HG02798 (cell line): ENCODE data around the gene GEMIN7.

Source experiments
- ATAC-seq: cut with Tn5 transposase; IDR thresholded peaks from one replicate; pipeline ENCODE4 v1.9.1; 2021; ENCODE audit warnings: mild to moderate bottlenecking; ENCODE audit not compliant: unreplicated experiment, poor library complexity

The GEMIN7 gene

GRCh38 chr19:45082170-45082569, 3.1 kb downstream of the GEMIN7 start:
- ATAC-seq, result no peak

- no peak for ATAC-seq
Measured at GRCh38 chr19:45086480-45086879, 7.4 kb downstream of the GEMIN7 start.

GRCh38 chr19:45087531-45087930, 8.5 kb downstream of the GEMIN7 start:
- ATAC-seq, result no peak

- ATAC-seq, result no peak
Measured at GRCh38 chr19:45090034-45090433, 11.0 kb downstream of the GEMIN7 start.

GRCh38 chr19:45090606-45091005, 11.5 kb downstream of the GEMIN7 start:
- no peak for ATAC-seq

GRCh38 chr19:45091031-45091923, 12.2 kb downstream of the GEMIN7 start:
- peak; percentile 73 for ATAC-seq

GRCh38 chr19:45092747-45093678, 14.0 kb downstream of the GEMIN7 start, which contains the start of gene PPP1R37:
Gene PPP1R37, plus strand, starts transcription at chr19:45093179. Its CDS starts 147 bp downstream, at chr19:45093326.
- ATAC-seq, result peak; percentile 69

GRCh38 chr19:45094137-45094536, 15.1 kb downstream of the GEMIN7 start:
- ATAC-seq, result no peak

GRCh38 chr19:45094707-45095106, 15.6 kb downstream of the GEMIN7 start:
- no peak for ATAC-seq

- ATAC-seq, result no peak
Measured at GRCh38 chr19:45095496-45096413, 16.7 kb downstream of the GEMIN7 start.

- no peak for ATAC-seq
Measured at GRCh38 chr19:45096700-45097099, 17.6 kb downstream of the GEMIN7 start.

GRCh38 chr19:45097450-45097775, 18.4 kb downstream of the GEMIN7 start:
- no peak for ATAC-seq

GRCh38 chr19:45097776-45098520, 18.9 kb downstream of the GEMIN7 start:
- no peak for ATAC-seq

GRCh38 chr19:45098521-45099466, 19.7 kb downstream of the GEMIN7 start:
- no peak for ATAC-seq

- no peak for ATAC-seq
Measured at GRCh38 chr19:45099467-45100191, 20.6 kb downstream of the GEMIN7 start.

GRCh38 chr19:45100201-45100600, 21.1 kb downstream of the GEMIN7 start:
- ATAC-seq, result no peak

GRCh38 chr19:45100846-45101252, 21.8 kb downstream of the GEMIN7 start:
- no peak for ATAC-seq

GRCh38 chr19:45101806-45102205, 22.7 kb downstream of the GEMIN7 start:
- ATAC-seq, result no peak
